ENCODE data around the gene APLP1. TPM values are rescaled to one million over a fixed set of nuclear protein-coding genes. Genes with fewer than 3 reads are reported as not detected.

The APLP1 gene
- total and polyA plus RNA-seq, 2 of the 4 experiments (the other 2 are of a cell fraction) = 4.7 to 41.0 TPM

DNA sequence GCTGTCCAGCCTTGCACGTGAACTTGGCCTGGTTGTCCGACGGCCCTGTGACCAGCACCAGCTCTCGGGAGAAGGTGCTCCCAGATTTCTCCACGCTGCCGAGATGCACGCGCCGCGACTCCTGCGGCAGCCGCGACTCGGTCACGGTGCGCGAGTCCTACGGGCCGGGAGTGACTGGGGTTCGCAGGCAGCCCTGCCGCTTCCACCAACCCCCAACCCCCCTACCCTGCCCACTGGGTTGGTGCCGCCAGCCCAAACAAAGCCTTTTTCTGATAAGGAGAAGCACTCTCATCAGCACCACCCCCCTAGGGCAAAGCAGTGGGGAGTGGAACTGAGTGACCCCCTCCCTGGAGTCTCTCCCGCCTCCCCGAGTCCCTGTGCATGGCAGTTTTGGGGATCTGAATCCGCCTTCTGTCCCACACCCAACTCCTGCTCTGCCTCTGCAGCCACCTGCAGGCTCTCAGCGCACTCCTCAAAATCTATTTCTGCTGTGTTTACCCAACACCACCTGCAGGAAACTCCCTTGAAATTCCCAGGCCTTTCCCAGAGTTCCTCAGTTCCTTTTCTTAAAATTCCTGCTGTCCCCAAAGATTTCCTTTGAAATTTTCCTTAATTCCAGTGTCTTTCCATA lies 22.2 kb upstream of the APLP1 start:
- no peak overlapping the region for H3K27ac ChIP-seq (ENCODE audit: insufficient read depth, low read length)
- H3K36me3 ChIP-seq (ENCODE audit: control insufficient read depth, insufficient read depth, low read length) = no peaks in the 10 kb centered on the region
- H3K14ac ChIP-seq (replicated peaks; ENCODE audit: low read depth, low read length) = no peak overlapping the region
- DNase-seq (no peak), ATAC-seq (ENCODE audit: low read depth) (no peak; the same call in 1 of the 2 replicates)
- no peak overlapping the region for H2BK15ac ChIP-seq (ENCODE audit: low read depth, low read length)
- H3K9ac ChIP-seq (ENCODE audit: low read depth, low read length) = no peak overlapping the region
- H2BK5ac ChIP-seq (ENCODE audit: low read depth, low read length, poor library complexity, severe bottlenecking) = no peak overlapping the region
- in situ Hi-C loops (cut with MboI; ENCODE audit: low sequenced_read_pairs) = no loop called here
- H3K79me1 ChIP-seq (ENCODE audit: low read depth in 1 of 2, low read length in 2 of 2) = no peaks in the 10 kb centered on the region
- peaks cover 7% of the 10 kb centered on the region; the same call in 1 of the 2 replicates for H3K9me3 ChIP-seq (ENCODE audit: control insufficient read depth, insufficient read depth, low read length)
- H3K18ac ChIP-seq (ENCODE audit: low read depth, low read length) = no peak overlapping the region
- H2BK120ac ChIP-seq (ENCODE audit: low read depth, low read length) = no peak overlapping the region
- H4K5ac ChIP-seq (ENCODE audit: low read depth, low read length) = no peak overlapping the region
- H3K4me1 ChIP-seq (ENCODE audit: control insufficient read depth, insufficient read depth, low read length) = peaks cover 4% of the 10 kb centered on the region; the same call in 1 of the 2 replicates
- no peak overlapping the region for H3K56ac ChIP-seq (ENCODE audit: extremely low read depth, insufficient read depth, low read length)
- ChIA-PET CTCF (no interaction called here), POLR2A (ENCODE audit: unreplicated experiment) (no interaction called here)
- H3K9me1 ChIP-seq (ENCODE audit: insufficient read depth, low read length) = no peaks in the 10 kb centered on the region
- BruUV-seq (replicated peaks) = no TSS peak
- intact Hi-C loops (cut with micrococcal nuclease) = no loop called here
- no peak overlapping the region for H2AK5ac ChIP-seq (ENCODE audit: low read depth, low read length)
- H4K8ac ChIP-seq (ENCODE audit: low read depth in 2 of 2, low read length in 2 of 2) = no peak overlapping the region
- no peak overlapping the region for H3K23ac ChIP-seq (ENCODE audit: low read depth, low read length)
- no peak overlapping the region for H3K4ac ChIP-seq (ENCODE audit: low read depth, low read length)
- TF ChIP-seq BHLHE40 (IDR thresholded peaks at IDR 0.05; ENCODE audit: low read depth, low read length) = peak; percentile 40; the same call in 1 of the 2 replicates
- TF ChIP-seq, protein P1, sequence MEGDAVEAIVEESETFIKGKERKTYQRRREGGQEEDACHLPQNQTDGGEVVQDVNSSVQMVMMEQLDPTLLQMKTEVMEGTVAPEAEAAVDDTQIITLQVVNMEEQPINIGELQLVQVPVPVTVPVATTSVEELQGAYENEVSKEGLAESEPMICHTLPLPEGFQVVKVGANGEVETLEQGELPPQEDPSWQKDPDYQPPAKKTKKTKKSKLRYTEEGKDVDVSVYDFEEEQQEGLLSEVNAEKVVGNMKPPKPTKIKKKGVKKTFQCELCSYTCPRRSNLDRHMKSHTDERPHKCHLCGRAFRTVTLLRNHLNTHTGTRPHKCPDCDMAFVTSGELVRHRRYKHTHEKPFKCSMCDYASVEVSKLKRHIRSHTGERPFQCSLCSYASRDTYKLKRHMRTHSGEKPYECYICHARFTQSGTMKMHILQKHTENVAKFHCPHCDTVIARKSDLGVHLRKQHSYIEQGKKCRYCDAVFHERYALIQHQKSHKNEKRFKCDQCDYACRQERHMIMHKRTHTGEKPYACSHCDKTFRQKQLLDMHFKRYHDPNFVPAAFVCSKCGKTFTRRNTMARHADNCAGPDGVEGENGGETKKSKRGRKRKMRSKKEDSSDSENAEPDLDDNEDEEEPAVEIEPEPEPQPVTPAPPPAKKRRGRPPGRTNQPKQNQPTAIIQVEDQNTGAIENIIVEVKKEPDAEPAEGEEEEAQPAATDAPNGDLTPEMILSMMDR (conservative IDR thresholded peaks at IDR 0.05; ENCODE audit: low read depth, low read length) = no peak
- no peak overlapping the region for H3K4me2 ChIP-seq (ENCODE audit: low read depth, low read length)
- H2AK9ac ChIP-seq (replicated peaks; ENCODE audit: low read depth, low read length, poor library complexity) = no peak overlapping the region
- WGBS, 2 experiments (ENCODE audit: extremely low coverage in 2 of 2, insufficient read length in 1 of 2) = 4% methylated on average over 12 of the region's 26 CpGs; no CpG with 5 or more reads in 1 of the 2 experiments
- H3K4me3 ChIP-seq (ENCODE audit: insufficient read depth, low read depth, low read length) = no peak overlapping the region
- H4K20me1 ChIP-seq (ENCODE audit: insufficient read depth, low read length) = no peaks in the 10 kb centered on the region
- H2AFZ ChIP-seq (replicated peaks; ENCODE audit: low read length, poor library complexity) = peak overlapping the region; percentile 70
- peaks cover 63% of the 10 kb centered on the region for H3K27me3 ChIP-seq (ENCODE audit: control insufficient read depth, insufficient read depth, low read length)
- dilution Hi-C loops (cut with HindIII; ENCODE audit: low sequenced_read_pairs, unreplicated experiment) = no loop called here
- H4K91ac ChIP-seq (ENCODE audit: insufficient read depth, low read depth, low read length) = no peak overlapping the region
- H2BK20ac ChIP-seq (ENCODE audit: low read depth, low read length) = no peak overlapping the region

Measured in IMR-90 (cell line).